A673 (cell line): ENCODE measurements around the gene CCDC33. TPM values are rescaled to one million over a fixed set of nuclear protein-coding genes. Genes with fewer than 3 reads are reported as not detected.

Experiments used
- BruUV-seq: library from RNA; stranded (reverse); fragments of 400-500 nt; replicated peaks from 2 replicates; lab custom pipeline; 2021; lab: Mats Ljungman, UMichigan
- CTCF ChIA-PET: fragments of 300-600 bp; sonication (Branson Sonifier 250); formaldehyde crosslinking; loops from one replicate; lab custom pipeline; 2022; ENCODE audit warnings: antibody characterized with exemption; lab: Charles Lee
- POLR2A ChIA-PET: fragments of 300-600 bp; sonication (Branson Sonifier 250); formaldehyde crosslinking; loops from one replicate; lab custom pipeline; 2022; ENCODE audit warnings: antibody characterized with exemption; ENCODE audit not compliant: low non-redundant PET; lab: Charles Lee
- DNase-seq: peaks from one replicate; pipeline ENCODE4 v3.0.0-alpha.2; 2015; ENCODE audit warnings: low spot score
- H3K27ac ChIP-seq: fragments of 200-600 bp; sonication (generic); 2 replicates; pipeline ENCODE4 v1.5.1; 2016; ENCODE audit warnings: mixed run types, low read depth, mild to moderate bottlenecking, mixed read lengths, antibody characterized with exemption, low read length; ENCODE audit not compliant: poor library complexity, severe bottlenecking
- H3K27me3 ChIP-seq: fragments of 200-600 bp; sonication (generic); replicated peaks from 2 replicates; pipeline ENCODE4 v1.6.1; 2017; ENCODE audit warnings: mixed run types, low read depth, mild to moderate bottlenecking, mixed read lengths, antibody characterized with exemption, low read length; ENCODE audit not compliant: insufficient read depth, poor library complexity
- H3K36me3 ChIP-seq: fragments of 200-600 bp; sonication (generic); 2 replicates; pipeline ENCODE4 v1.6.1; 2016; ENCODE audit warnings: mixed run types, mild to moderate bottlenecking, mixed read lengths, antibody characterized with exemption, low read length; ENCODE audit not compliant: insufficient read depth, poor library complexity, severe bottlenecking
- H3K4me1 ChIP-seq: fragments of 200-600 bp; sonication (generic); 2 replicates; pipeline ENCODE4 v1.6.1; 2017; ENCODE audit warnings: mixed run types, mild to moderate bottlenecking, mixed read lengths, antibody characterized with exemption, low read length; ENCODE audit not compliant: insufficient read depth, poor library complexity, severe bottlenecking
- H3K4me3 ChIP-seq: fragments of 200-600 bp; sonication (generic); 2 replicates; pipeline ENCODE4 v1.5.1; 2016; ENCODE audit warnings: low read depth, mixed run types, mild to moderate bottlenecking, mixed read lengths, low read length; ENCODE audit not compliant: poor library complexity, severe bottlenecking
- H3K9me3 ChIP-seq: fragments of 200-600 bp; sonication (generic); 2 replicates; pipeline ENCODE4 v1.6.1; 2016; ENCODE audit warnings: mixed run types, low read depth, mild to moderate bottlenecking, mixed read lengths, antibody characterized with exemption, low read length; ENCODE audit not compliant: poor library complexity, severe bottlenecking
- CTCF ChIP-seq: fragments of 300-800, 200-600 bp; sonication (generic); conservative IDR thresholded peaks from 2 replicates; pipeline ENCODE4 v1.5.1; 2017; ENCODE audit warnings: low read depth, mild to moderate bottlenecking, antibody characterized with exemption, low read length, moderate library complexity, mixed read lengths
- EZH2 ChIP-seq: fragments of 200-600 bp; sonication (generic); IDR thresholded peaks from 2 replicates; pipeline ENCODE4 v1.6.1; 2017; ENCODE audit warnings: borderline replicate concordance, low read depth, mild to moderate bottlenecking, mixed read lengths, antibody characterized with exemption, low read length; ENCODE audit not compliant: poor library complexity, severe bottlenecking
- intact Hi-C: fragments of 100-400 bp; cut with micrococcal nuclease; formaldehyde crosslinking; loops from one replicate; pipeline ENCODE4 v1.10.0; 2022; ENCODE audit not compliant: unreplicated experiment
- total RNA-seq: library from RNA; stranded (reverse); gene quantifications from 2 replicates; pipeline ENCODE4 v1.2.3, GENCODE V29; 2021

The CCDC33 gene
- total RNA-seq, 1 experiment from 2014 or later: not detected

- no peak for TF ChIP-seq CTCF
- no peak for TF ChIP-seq EZH2
- Histone ChIP-seq H3K27me3 (no peaks in the 10 kb centered on the region), H3K4me3 (no peak overlapping the region), H3K4me1 (peaks cover 33% of the 10 kb centered on the region), H3K27ac (no peak overlapping the region), H3K36me3 (no peaks in the 10 kb centered on the region), H3K9me3 (no peaks in the 10 kb centered on the region)
- no peak for DNase-seq
- CTCF ChIA-PET: no interaction called here
- POLR2A ChIA-PET: no interaction called here
- intact Hi-C loops: no loop called here
- no TSS peak for BruUV-seq
These were observed 2.8 kb upstream of the CCDC33 start for GRCh38 chr15:74233373-74233772.

GRCh38 chr15:74233851-74234597 is 2.1 kb upstream of the CCDC33 start:
- Histone ChIP-seq H3K36me3 (no peaks in the 10 kb centered on the region), H3K27ac (no peak overlapping the region), H3K9me3 (no peaks in the 10 kb centered on the region), H3K27me3 (no peaks in the 10 kb centered on the region), H3K4me3 (no peak overlapping the region), H3K4me1 (peaks cover 33% of the 10 kb centered on the region)
- intact Hi-C loops: no loop called here
- ChIA-PET POLR2A (no interaction called here), CTCF (no interaction called here)
- no peak for DNase-seq
- TF ChIP-seq EZH2: no peak
- no peak for TF ChIP-seq CTCF
- no TSS peak for BruUV-seq

- intact Hi-C loops: no loop called here
- no TSS peak for BruUV-seq
- ChIA-PET POLR2A (no interaction called here), CTCF (no interaction called here)
- H3K36me3 ChIP-seq: no peaks in the 10 kb centered on the region
- H3K27ac ChIP-seq: no peak overlapping the region
- no peaks in the 10 kb centered on the region for H3K27me3 ChIP-seq
- peaks cover 33% of the 10 kb centered on the region for H3K4me1 ChIP-seq
- no peaks in the 10 kb centered on the region for H3K9me3 ChIP-seq
- no peak for TF ChIP-seq CTCF
- TF ChIP-seq EZH2: no peak
- no peak overlapping the region for H3K4me3 ChIP-seq
- no peak for DNase-seq
These were observed 1.6 kb upstream of the CCDC33 start for GRCh38 chr15:74234598-74234875.
